ENCODE measurements around the gene KCNJ4. TPM values are rescaled to one million over a fixed set of nuclear protein-coding genes. Genes with fewer than 3 reads are reported as not detected.

KCNJ4 gene
- total RNA-seq, 6 experiments from 2014 or later, result not detected

GRCh38 chr22:38489142-38489541 lies 34.1 kb upstream of the KCNJ4 start:
- TF ChIP-seq CTCF (IDR thresholded peaks at IDR 0.05), result no peak
- no peaks in the 10 kb centered on the region for H3K27me3 Mint-ChIP-seq (ENCODE audit: insufficient read depth)
- no peaks in the 10 kb centered on the region for H3K9me3 Mint-ChIP-seq
- DNase-seq, result no peak
- no peak overlapping the region for H3K4me3 Mint-ChIP-seq
- peak overlapping the region; percentile 70 for H3K27ac Mint-ChIP-seq
- H3K4me1 Mint-ChIP-seq (ENCODE audit: low read depth), result peaks cover 56% of the 10 kb centered on the region
- H3K36me3 Mint-ChIP-seq (ENCODE audit: low read depth), result peaks cover 67% of the 10 kb centered on the region

GRCh38 chr22:38487946-38488345 lies 32.9 kb upstream of the KCNJ4 start:
- Mint-ChIP-seq H3K36me3 (ENCODE audit: low read depth) (peaks cover 67% of the 10 kb centered on the region), H3K4me3 (no peak overlapping the region), H3K27me3 (ENCODE audit: insufficient read depth) (no peaks in the 10 kb centered on the region), H3K27ac (peak overlapping the region; percentile 6), H3K9me3 (no peaks in the 10 kb centered on the region), H3K4me1 (ENCODE audit: low read depth) (peaks cover 56% of the 10 kb centered on the region)
- TF ChIP-seq CTCF (IDR thresholded peaks at IDR 0.05), result no peak
- no peak for DNase-seq

GRCh38 chr22:38485783-38486182 lies 30.8 kb upstream of the KCNJ4 start:
- Mint-ChIP-seq H3K9me3 (no peaks in the 10 kb centered on the region), H3K4me3 (no peak overlapping the region), H3K4me1 (ENCODE audit: low read depth) (peaks cover 63% of the 10 kb centered on the region), H3K27me3 (ENCODE audit: insufficient read depth) (no peaks in the 10 kb centered on the region), H3K27ac (peak overlapping the region; percentile 64), H3K36me3 (ENCODE audit: low read depth) (peaks cover 76% of the 10 kb centered on the region)
- no peak for TF ChIP-seq CTCF (IDR thresholded peaks at IDR 0.05)
- DNase-seq, result no peak

GRCh38 chr22:38484244-38484643 lies 29.2 kb upstream of the KCNJ4 start:
- TF ChIP-seq CTCF (IDR thresholded peaks at IDR 0.05), result no peak
- Mint-ChIP-seq H3K9me3 (no peaks in the 10 kb centered on the region), H3K4me3 (no peak overlapping the region), H3K4me1 (ENCODE audit: low read depth) (peaks cover 56% of the 10 kb centered on the region), H3K36me3 (ENCODE audit: low read depth) (peaks cover 66% of the 10 kb centered on the region), H3K27ac (peak overlapping the region; percentile 51), H3K27me3 (ENCODE audit: insufficient read depth) (no peaks in the 10 kb centered on the region)
- DNase-seq, result no peak

- H3K27me3 Mint-ChIP-seq (ENCODE audit: insufficient read depth), result peaks cover 2% of the 10 kb centered on the region; the same call in 1 of the 2 replicates
Observed at GRCh38 chr22:38482662-38483308, 27.8 kb upstream of the KCNJ4 start.

More at GRCh38 chr22:38482662-38483308, 27.8 kb upstream of the KCNJ4 start:
- H3K4me3 Mint-ChIP-seq, result no peak overlapping the region
- DNase-seq, result no peak
- peak overlapping the region; percentile 31; the same call in 1 of the 2 replicates for H3K27ac Mint-ChIP-seq
- peaks cover 56% of the 10 kb centered on the region for H3K4me1 Mint-ChIP-seq (ENCODE audit: low read depth)
- no peak for TF ChIP-seq CTCF (IDR thresholded peaks at IDR 0.05)
- H3K9me3 Mint-ChIP-seq, result no peaks in the 10 kb centered on the region
- H3K36me3 Mint-ChIP-seq (ENCODE audit: low read depth), result peaks cover 59% of the 10 kb centered on the region

Measured in HFFc6 (cell line).